Measurements from ENCODE around the gene SLX4IP. TPM values are rescaled to one million over a fixed set of nuclear protein-coding genes. Genes with fewer than 3 reads are reported as not detected.

Gene SLX4IP
- total RNA-seq, 1 experiment from 2014 or later, result 5.7 TPM

DNA sequence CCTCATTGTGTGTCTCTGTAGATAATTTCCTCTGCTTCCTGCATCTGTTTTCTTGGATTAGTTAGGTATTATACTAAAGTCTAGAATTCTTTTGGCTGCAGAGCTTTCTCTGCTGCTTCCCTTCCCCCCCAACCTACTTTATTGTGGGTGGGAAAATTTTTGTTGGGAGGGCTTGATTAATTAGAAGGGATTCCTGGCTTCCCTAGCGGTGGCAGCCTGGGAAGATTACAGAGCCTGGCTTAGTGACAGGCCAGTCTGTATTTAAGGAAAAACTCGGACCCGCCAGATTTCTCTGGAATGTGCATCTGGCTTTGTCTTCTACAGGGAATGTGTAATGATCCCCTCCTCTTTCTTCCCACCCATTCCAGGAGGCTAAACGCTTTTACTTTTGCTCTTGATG lies 31.2 kb downstream of the SLX4IP start:
- no peak for DNase-seq (ENCODE audit: low spot score)

DNA sequence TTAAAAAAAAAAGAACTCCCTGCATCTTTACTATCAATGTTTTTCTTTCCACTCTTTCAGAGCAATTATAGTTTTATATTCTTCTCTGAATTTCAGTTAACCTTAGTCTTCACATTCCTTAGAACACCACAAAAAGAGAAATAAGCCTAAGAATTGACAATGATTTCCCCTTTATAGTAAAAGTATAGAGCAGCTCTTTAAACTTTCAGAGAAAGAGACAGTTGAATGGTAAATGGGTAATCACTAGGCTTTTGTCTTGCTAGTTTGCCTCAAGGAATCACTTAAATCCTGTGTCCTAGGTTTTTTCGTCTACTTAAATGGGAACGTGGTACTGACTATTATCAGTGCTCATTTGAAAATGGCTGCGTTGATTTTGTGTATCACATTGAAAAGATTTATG lies 31.8 kb downstream of the SLX4IP start:
- no peak for DNase-seq (ENCODE audit: low spot score)

DNA sequence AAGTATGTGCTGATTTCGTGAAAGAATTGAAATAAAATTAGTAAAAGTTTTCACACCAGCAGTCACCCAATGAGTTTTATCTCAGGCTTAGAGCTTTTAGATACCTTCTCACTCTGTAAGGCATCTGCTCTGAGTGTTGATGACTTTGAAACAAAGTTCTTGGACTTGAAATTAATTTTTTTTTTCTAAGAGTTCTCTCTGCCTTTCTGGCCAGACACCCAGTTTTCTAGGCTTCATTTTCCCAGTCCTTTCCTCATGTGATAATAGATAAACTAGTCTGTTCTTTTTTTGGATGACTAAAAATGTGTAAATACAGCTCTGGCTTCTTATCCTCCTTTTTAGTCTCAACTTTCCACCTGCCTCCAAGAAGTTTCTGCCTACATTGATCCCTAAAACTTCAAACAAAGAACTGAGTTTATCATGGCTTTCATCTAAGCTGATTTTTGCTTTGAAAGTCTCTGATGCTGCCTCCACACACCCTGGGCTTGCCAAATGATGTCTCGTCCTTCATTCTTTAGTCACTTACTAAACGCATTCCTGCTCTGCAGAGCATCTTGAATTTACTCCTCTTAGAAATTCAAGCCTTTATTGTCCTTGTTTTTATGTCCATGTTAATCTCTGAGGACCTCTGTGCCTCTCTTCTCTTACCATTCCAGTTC lies 32.7 kb downstream of the SLX4IP start:
- DNase-seq (ENCODE audit: low spot score), result no peak

DNA sequence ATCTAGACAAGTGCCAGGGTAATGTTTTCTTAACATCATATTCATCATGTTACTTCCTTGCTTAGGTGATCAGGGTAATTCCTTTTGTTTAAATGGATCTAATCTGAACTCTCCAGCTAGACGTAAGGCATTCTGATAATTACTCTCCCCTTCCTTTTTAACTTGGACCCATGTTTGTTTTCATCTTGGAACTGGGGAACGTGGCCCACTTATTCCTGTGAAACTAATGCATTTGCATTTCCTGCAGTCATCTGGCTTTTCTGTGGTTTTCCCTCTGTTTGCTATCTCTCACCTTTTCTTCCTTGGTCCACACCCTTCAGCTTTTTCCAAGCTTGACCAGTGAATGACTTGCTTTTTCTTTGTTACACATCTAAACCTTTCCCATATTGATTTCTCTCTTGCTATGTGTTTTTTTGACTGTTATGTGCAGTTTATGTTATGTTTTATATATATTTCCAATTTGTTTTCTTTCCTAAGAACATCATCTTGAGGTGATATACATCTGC lies 33.3 kb downstream of the SLX4IP start:
- peak; percentile 16 for DNase-seq (ENCODE audit: low spot score)

DNA sequence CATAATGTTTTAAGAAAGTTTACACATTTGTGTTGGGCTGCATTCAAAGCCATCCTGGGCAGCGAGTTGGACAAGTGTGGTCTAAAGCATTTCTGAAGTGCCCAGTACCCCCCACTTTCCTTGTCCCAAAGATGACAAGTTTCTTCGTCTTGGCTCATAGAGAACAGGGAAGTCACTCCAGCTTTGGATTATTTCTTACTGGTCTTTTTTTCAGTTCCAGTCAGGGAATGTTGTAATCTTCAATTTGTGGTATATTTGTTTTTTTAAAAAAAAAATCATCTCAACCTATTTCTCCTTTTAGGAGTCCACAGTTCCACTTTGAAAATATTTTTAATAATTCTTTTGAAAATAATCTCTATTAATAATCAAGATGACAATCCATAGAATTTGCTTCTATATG lies 34.0 kb downstream of the SLX4IP start:
- DNase-seq (ENCODE audit: low spot score), result no peak

GRCh38 chr20:10469599-10469998 lies 34.5 kb downstream of the SLX4IP start:
- peak; percentile 67 for DNase-seq (ENCODE audit: low spot score)

DNA sequence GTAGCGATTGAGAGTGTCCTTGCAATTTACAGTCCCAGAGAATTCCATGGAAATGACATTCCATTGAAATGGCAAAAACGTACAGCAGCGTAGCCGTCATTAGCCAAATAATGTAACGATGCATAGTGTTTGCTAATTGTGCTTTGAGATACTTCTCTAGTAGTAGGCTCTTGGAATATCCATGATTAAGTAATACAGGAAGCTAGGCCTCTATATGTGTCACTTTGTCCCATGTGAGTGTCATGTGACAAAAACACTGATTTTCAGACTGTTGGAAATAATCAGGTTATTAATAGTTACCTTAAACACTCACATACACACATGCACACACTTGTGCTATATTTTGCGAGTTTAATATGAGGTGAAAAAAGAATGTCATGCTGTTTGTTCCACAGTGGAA lies 35.2 kb downstream of the SLX4IP start:
- no peak for DNase-seq (ENCODE audit: low spot score)

GRCh38 chr20:10472871-10473270 lies 37.8 kb downstream of the SLX4IP start:
- DNase-seq (ENCODE audit: low spot score), result no peak

DNA sequence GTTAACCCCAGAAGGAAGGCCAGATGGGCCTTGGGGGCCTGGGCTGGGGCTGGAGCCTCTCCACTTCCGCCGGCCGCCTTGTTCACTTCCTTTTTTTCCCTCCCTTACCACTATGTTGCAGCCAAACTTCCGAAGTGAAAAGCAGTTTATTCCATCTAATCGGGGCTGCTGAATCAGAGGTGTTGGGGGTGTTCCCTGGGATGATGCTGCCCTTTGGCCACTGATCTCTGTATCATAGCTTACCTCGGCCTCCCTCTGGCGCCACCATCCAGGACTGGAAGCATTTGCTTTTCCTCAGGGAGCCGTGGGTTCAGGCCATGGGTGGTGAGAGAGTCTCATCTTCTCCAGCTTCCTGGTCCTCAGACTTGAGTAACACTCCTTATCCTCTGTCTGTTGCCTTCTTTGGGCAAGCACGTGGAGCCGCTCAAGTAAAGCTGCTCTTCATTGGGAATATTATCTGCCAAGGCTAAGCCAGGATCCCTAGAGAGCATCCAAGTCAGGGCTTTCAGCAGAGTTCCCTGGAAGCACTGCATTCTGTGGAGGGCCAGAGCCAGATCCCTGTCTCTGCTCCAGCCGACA lies 39.6 kb downstream of the SLX4IP start:
- no peak for DNase-seq (ENCODE audit: low spot score)

- no peak for DNase-seq (ENCODE audit: low spot score)
Observed at GRCh38 chr20:10475225-10475624, 40.1 kb downstream of the SLX4IP start.

DNA sequence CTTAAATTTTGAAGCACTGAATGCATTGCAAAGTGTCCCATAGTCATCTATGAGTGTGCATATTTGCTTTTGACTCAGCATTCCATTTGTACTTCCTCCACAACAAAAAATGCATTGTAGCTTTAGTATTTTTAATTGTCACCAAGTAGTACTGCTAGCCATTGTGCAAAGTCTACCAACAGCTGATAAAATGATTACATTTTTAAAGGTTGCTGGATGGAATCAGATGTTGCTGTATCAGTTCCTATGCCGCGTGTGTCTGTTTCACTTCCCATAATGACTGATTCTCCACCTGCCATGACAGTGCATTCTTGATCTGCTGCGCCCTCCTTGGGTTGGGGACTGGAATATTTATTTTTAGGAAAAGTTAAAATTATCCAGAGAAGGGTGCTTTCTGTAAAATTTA lies 41.2 kb downstream of the SLX4IP start:
- DNase-seq (ENCODE audit: low spot score), result peak; percentile 6

DNA sequence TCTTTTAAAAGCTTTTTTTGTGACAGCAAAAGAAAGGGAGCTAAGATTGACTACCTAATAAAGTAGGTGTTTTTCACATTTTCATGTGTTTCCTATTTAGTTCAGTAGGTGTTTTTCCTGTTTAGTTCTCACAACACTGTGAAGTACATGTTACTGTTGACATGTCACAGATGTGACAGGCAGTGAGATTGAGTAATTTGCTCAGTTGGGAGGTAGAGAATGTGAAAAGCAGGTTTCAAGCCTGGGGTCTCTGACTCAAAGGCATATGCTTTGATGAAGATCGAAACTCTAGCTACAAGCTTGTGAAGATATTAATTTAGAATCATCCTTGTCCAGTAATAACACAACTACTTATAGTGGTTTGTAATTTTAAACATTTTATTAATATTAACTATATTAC lies 43.1 kb downstream of the SLX4IP start:
- no peak for DNase-seq (ENCODE audit: low spot score)

DNA sequence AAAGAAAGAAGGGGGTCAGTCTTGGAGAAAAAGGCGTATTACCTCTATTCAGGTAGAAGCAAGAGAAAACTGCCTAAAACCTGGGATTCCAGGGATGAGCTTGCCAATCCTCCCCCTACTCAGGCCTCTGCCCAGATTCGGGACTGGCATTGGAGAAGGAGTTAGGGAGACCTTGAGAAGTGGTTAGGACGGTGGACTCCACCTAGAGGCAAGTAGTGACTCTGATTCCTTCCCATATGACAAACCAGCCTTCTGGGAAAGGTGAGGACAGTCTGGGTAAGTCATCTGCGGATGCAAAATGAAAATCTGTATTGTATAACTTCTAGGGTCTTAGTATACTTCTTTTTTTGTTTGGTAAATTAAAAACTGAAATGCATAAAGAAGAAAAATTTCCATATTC lies 43.8 kb downstream of the SLX4IP start:
- DNase-seq (ENCODE audit: low spot score), result no peak

DNA sequence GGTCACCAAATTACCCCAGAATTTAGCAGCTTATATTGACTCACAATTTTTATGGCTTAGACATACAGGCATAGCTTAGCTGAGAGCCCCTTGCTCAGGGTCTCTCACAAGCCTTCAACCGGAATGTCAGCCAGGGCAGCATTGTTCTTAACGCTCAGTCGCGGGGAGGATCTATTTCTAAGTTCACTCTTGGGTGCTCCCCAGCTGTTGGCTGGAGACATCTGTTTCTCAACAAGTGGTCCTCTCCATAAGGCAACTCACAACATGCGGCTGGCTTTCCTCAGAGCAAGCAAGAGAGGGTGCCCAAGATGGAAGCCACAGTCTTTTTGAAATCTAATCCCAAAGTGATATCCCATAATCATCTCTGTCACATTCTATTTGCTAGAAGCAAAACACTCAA lies 46.6 kb downstream of the SLX4IP start:
- no peak for DNase-seq (ENCODE audit: low spot score)

DNA sequence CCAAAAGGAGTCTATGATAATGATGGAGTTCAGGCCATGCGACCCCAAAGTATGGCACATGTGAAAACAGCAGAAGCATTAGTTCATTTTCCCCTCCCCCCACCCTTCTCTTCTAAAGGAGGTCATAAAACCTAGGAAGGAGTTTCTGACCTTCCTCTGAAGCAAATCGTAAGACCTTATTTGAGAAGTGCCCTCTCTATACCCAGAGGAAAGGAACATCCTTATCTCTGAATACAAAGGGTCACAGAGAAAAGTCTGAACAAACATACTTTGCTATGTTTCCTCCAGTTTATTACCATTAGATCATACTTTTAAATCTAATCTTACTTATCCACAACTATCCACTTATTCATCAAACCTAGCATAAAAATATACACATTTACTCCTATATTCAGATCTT lies 48.6 kb downstream of the SLX4IP start:
- no peak for DNase-seq (ENCODE audit: low spot score)

- no peak for DNase-seq (ENCODE audit: low spot score)
Observed at GRCh38 chr20:10487142-10488136, 52.3 kb downstream of the SLX4IP start.

DNA sequence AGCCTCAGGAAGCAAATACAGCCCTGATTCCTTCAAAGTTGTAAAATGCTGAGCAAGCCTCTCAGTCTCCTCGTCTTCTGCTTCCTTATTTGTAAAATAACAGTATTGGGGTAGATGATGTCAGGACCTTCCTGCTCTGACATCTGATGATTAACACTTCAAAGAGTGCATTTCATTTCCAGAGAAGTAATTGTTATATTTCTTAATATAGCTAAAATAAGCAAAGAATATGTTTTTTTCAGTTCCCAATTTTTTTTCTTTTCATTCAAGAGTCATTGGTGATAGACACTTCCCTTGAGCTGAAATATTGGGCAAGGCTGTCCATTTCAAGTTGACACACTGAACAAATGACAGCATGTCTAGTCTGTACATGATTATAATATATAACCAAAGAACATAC lies 53.4 kb downstream of the SLX4IP start:
- no peak for DNase-seq (ENCODE audit: low spot score)

DNA sequence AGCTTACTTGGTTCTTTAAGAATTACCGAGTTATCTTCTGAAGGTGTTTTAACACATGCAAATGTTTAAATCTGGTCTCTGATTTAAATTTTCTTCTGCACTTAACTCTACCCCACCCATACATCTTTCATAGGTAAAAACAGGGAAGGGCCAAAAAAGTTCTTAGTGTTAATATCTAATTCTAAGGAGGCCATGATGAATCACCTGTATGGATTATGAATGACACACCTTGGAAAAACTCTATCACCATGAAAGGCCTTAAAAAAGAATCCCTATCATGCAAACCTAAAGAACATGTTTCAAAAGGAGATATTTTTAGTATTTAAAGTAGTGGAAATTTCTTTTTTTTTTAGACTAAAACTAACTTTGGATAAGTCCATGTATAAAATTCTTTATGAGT lies 54.7 kb downstream of the SLX4IP start:
- no peak for DNase-seq (ENCODE audit: low spot score)

DNA sequence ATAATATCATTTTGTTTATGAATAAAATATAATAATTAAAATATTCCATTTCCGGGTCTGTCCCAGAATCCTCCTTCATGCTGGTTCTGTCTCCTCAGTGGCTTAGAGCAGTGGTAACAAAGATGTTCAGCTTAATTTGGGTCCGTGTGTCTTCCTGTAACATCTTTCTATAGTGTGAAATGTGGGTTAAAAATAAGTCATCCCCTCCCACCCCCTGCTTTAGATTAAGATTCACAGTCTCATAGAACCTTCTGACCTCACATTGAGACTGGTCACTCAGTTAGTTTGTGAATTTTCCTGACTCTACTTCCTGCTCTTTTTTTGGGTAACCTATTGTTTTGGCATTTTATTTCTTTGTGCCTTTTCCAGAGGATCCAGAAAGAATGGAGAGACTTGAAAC lies 55.2 kb downstream of the SLX4IP start:
- no peak for DNase-seq (ENCODE audit: low spot score)

DNA sequence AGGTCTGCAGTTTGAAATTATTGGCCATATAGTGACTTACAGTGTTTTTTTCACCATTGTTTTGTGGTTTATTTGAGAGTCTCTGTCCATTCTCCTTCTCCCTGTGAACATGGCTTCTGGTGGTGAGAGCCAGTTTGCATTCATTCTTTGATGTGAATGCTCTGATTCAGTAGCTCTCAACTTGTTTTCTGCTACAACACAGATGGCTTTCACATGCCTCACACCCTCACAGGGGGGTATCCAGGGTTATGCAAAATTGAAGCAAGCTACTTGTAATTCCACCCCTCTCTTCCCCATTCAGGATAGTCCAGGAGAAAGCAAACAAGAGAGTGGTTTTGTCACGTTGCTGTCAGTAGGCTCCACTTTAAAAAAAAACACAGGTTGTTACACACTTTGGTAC lies 55.6 kb downstream of the SLX4IP start:
- DNase-seq (ENCODE audit: low spot score), result no peak

DNA sequence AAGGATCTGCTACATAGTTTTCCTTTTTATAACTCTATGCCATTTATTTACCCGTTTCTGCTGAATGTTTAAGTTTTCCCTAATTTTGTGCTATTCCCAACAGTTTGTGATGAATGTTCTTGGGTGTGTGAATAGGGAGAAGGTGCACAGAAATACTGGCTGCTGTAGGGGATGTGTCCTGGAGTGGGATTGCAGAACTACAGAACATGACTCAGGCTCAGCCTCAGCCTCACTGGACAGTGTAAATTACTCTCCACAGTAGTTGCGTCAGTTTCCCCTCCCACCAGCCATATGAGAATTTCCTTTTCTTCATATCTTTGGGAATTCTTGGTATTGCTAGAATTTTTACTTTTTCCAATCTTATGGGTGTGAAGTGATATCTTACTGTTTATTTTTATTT lies 57.0 kb downstream of the SLX4IP start:
- no peak for DNase-seq (ENCODE audit: low spot score)

DNA sequence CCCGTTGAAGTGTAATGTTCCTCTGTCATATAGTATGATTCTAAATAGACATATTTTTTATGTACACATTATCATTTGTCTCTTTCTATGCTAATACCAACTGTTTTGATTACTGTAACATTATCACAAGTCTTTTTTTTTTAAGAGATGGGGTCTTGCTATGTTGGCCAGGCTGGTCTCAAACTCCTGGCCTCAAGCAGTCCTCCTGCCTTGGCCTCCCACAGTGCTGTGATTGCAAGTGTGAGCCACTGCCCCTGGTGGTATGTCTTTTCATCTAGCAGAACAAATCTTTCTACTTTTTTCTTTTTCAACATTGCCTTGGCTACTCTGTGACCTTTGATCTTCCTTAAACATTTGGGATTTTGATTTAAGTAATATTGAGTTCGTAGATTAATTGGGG lies 57.7 kb downstream of the SLX4IP start:
- DNase-seq (ENCODE audit: low spot score), result no peak

- no peak for DNase-seq (ENCODE audit: low spot score)
Observed at GRCh38 chr20:10495173-10495572, 60.1 kb downstream of the SLX4IP start.

Measured in A172 (cell line).